Measurements from ENCODE around the gene ZBTB17.

The ZBTB17 gene

GRCh38 chr1:15997637-15998280, 21.9 kb upstream of the ZBTB17 start:
- Histone ChIP-seq H3K4me3 (ENCODE audit: low read depth, low read length) (no peak overlapping the region), H3K9me3 (ENCODE audit: severe bottlenecking) (no peaks in the 10 kb centered on the region), H3K27me3 (ENCODE audit: insufficient read depth, low read depth, severe bottlenecking) (no peaks in the 10 kb centered on the region), H3K27ac (no peak overlapping the region), H3K36me3 (no peaks in the 10 kb centered on the region)
- no peak for TF ChIP-seq CTCF (IDR thresholded peaks at IDR 0.05; ENCODE audit: low read depth, low read length)
- no peak for DNase-seq

GRCh38 chr1:15997076-15997585, 21.2 kb upstream of the ZBTB17 start:
- DNase-seq = no peak
- H3K9me3 ChIP-seq (ENCODE audit: severe bottlenecking) = no peaks in the 10 kb centered on the region
- no peak for TF ChIP-seq CTCF (IDR thresholded peaks at IDR 0.05; ENCODE audit: low read depth, low read length)

GRCh38 chr1:15994590-15995351, 18.9 kb upstream of the ZBTB17 start:
- DNase-seq = peak; percentile 73
- Histone ChIP-seq H3K9me3 (ENCODE audit: severe bottlenecking) (no peaks in the 10 kb centered on the region), H3K27me3 (ENCODE audit: insufficient read depth, low read depth, severe bottlenecking) (no peaks in the 10 kb centered on the region), H3K4me3 (ENCODE audit: low read depth, low read length) (no peak overlapping the region), H3K36me3 (no peaks in the 10 kb centered on the region), H3K27ac (no peak overlapping the region)
- TF ChIP-seq CTCF (IDR thresholded peaks at IDR 0.05; ENCODE audit: low read depth, low read length) = peak; percentile 97

More at GRCh38 chr1:15997076-15997585, 21.2 kb upstream of the ZBTB17 start:
- no peaks in the 10 kb centered on the region for H3K27me3 ChIP-seq (ENCODE audit: insufficient read depth, low read depth, severe bottlenecking)
- H3K4me3 ChIP-seq (ENCODE audit: low read depth, low read length) = no peak overlapping the region
- no peaks in the 10 kb centered on the region for H3K36me3 ChIP-seq
- no peak overlapping the region for H3K27ac ChIP-seq

GRCh38 chr1:15994081-15994480, 18.2 kb upstream of the ZBTB17 start:
- Histone ChIP-seq H3K9me3 (ENCODE audit: severe bottlenecking) (no peaks in the 10 kb centered on the region), H3K36me3 (no peaks in the 10 kb centered on the region), H3K27ac (no peak overlapping the region), H3K4me3 (ENCODE audit: low read depth, low read length) (no peak overlapping the region), H3K27me3 (ENCODE audit: insufficient read depth, low read depth, severe bottlenecking) (no peaks in the 10 kb centered on the region)
- TF ChIP-seq CTCF (IDR thresholded peaks at IDR 0.05; ENCODE audit: low read depth, low read length) = no peak
- no peak for DNase-seq

GRCh38 chr1:15993666-15994065, 17.8 kb upstream of the ZBTB17 start:
- Histone ChIP-seq H3K27me3 (ENCODE audit: insufficient read depth, low read depth, severe bottlenecking) (no peaks in the 10 kb centered on the region), H3K27ac (no peak overlapping the region), H3K9me3 (ENCODE audit: severe bottlenecking) (no peaks in the 10 kb centered on the region), H3K4me3 (ENCODE audit: low read depth, low read length) (no peak overlapping the region), H3K36me3 (no peaks in the 10 kb centered on the region)
- TF ChIP-seq CTCF (IDR thresholded peaks at IDR 0.05; ENCODE audit: low read depth, low read length) = no peak
- no peak for DNase-seq

Measured in WERI-Rb-1 (cell line).